ENCODE data around the gene XYLT1.

Gene XYLT1

GRCh38 chr16:17213974-17214373 is 256.8 kb downstream of the XYLT1 start:
- in situ Hi-C loops (cut with MboI; ENCODE audit: low pct_unique_long_range_greater_than_20kb, low sequenced_read_pairs, unreplicated experiment), result loop anchor here (25.0 kb wide), 1 partner anchor 352 kb away; no protein-coding TSS in a partner anchor
- no peak for DNase-seq (ENCODE audit: low spot score)
- no peak for TF ChIP-seq CTCF (IDR thresholded peaks at IDR 0.05; ENCODE audit: extremely low read depth, insufficient read depth, missing control alignments)

- in situ Hi-C loops (cut with MboI; ENCODE audit: low pct_unique_long_range_greater_than_20kb, low sequenced_read_pairs, unreplicated experiment), result loop anchor here (25.0 kb wide), 1 partner anchor 351 kb away; no protein-coding TSS in a partner anchor
These were observed 257.7 kb downstream of the XYLT1 start for GRCh38 chr16:17213025-17213424.

GRCh38 chr16:17212606-17213005 is 258.2 kb downstream of the XYLT1 start:
- in situ Hi-C loops (cut with MboI; ENCODE audit: low pct_unique_long_range_greater_than_20kb, low sequenced_read_pairs, unreplicated experiment), result loop anchor here (25.0 kb wide), 1 partner anchor 350 kb away; no protein-coding TSS in a partner anchor
- no peak for DNase-seq (ENCODE audit: low spot score)

More at GRCh38 chr16:17213025-17213424, 257.7 kb downstream of the XYLT1 start:
- DNase-seq (ENCODE audit: low spot score), result no peak
- TF ChIP-seq CTCF (IDR thresholded peaks at IDR 0.05; ENCODE audit: extremely low read depth, insufficient read depth, missing control alignments), result no peak

GRCh38 chr16:17211797-17212196 is 259.0 kb downstream of the XYLT1 start:
- peak; percentile 57 for TF ChIP-seq CTCF (IDR thresholded peaks at IDR 0.05; ENCODE audit: extremely low read depth, insufficient read depth, missing control alignments)
- peak; percentile 23 for DNase-seq (ENCODE audit: low spot score)
- in situ Hi-C loops (cut with MboI; ENCODE audit: low pct_unique_long_range_greater_than_20kb, low sequenced_read_pairs, unreplicated experiment), result loop anchor here (25.0 kb wide), 1 partner anchor 349 kb away; no protein-coding TSS in a partner anchor

More at GRCh38 chr16:17212606-17213005, 258.2 kb downstream of the XYLT1 start:
- TF ChIP-seq CTCF (IDR thresholded peaks at IDR 0.05; ENCODE audit: extremely low read depth, insufficient read depth, missing control alignments), result no peak

GRCh38 chr16:17206712-17207111 is 264.0 kb downstream of the XYLT1 start:
- in situ Hi-C loops (cut with MboI; ENCODE audit: low pct_unique_long_range_greater_than_20kb, low sequenced_read_pairs, unreplicated experiment), result loop anchor here (25.0 kb wide), 1 partner anchor 344 kb away; no protein-coding TSS in a partner anchor
- no peak for TF ChIP-seq CTCF (IDR thresholded peaks at IDR 0.05; ENCODE audit: extremely low read depth, insufficient read depth, missing control alignments)
- no peak for DNase-seq (ENCODE audit: low spot score)

GRCh38 chr16:17205279-17206211 is 265.2 kb downstream of the XYLT1 start:
- in situ Hi-C loops (cut with MboI; ENCODE audit: low pct_unique_long_range_greater_than_20kb, low sequenced_read_pairs, unreplicated experiment), result loop anchor here (25.0 kb wide), 1 partner anchor 343 kb away; no protein-coding TSS in a partner anchor
- no peak for DNase-seq (ENCODE audit: low spot score)
- no peak for TF ChIP-seq CTCF (IDR thresholded peaks at IDR 0.05; ENCODE audit: extremely low read depth, insufficient read depth, missing control alignments)

Measured in GM13977 (cell line).